ENCODE measurements around the gene COL4A2. TPM values are rescaled to one million over a fixed set of nuclear protein-coding genes. Genes with fewer than 3 reads are reported as not detected.

Gene COL4A2
- polyA plus RNA-seq, 1 experiment = 886 TPM

GRCh38 chr13:110516500-110516899 lies 209.4 kb downstream of the COL4A2 start:
- ChIA-PET CTCF (no interaction called here), POLR2A (no interaction called here)
- no peak for DNase-seq (ENCODE audit: low read depth)
- peaks cover 16% of the 10 kb centered on the region for H3K36me3 ChIP-seq (ENCODE audit: control insufficient read depth, insufficient read depth, low read length)
- no peak for TF ChIP-seq CTCF (IDR thresholded peaks at IDR 0.05; ENCODE audit: insufficient read depth, low read depth, low read length)
- H3K4me3 ChIP-seq (ENCODE audit: low read depth, low read length) = no peak overlapping the region
- no peaks in the 10 kb centered on the region for H3K27me3 ChIP-seq (ENCODE audit: control insufficient read depth, insufficient read depth, low read length)

- Histone ChIP-seq H3K4me3 (ENCODE audit: low read depth, low read length) (no peak overlapping the region), H3K27me3 (ENCODE audit: control insufficient read depth, insufficient read depth, low read length) (no peaks in the 10 kb centered on the region), H3K36me3 (ENCODE audit: control insufficient read depth, insufficient read depth, low read length) (peaks cover 8% of the 10 kb centered on the region)
- no peak for DNase-seq (ENCODE audit: low read depth)
- TF ChIP-seq CTCF (IDR thresholded peaks at IDR 0.05; ENCODE audit: insufficient read depth, low read depth, low read length) = no peak
- ChIA-PET CTCF (interaction anchor here (1.1 kb wide), 1 partner anchor 15 kb away, joined by 3 read pairs; no protein-coding TSS in a partner anchor), POLR2A (no interaction called here)
Measured at GRCh38 chr13:110517505-110518225, 210.6 kb downstream of the COL4A2 start.

GRCh38 chr13:110518226-110518525 lies 211.1 kb downstream of the COL4A2 start:
- CTCF ChIA-PET = no interaction called here
- no peak for TF ChIP-seq CTCF (IDR thresholded peaks at IDR 0.05; ENCODE audit: insufficient read depth, low read depth, low read length)
- POLR2A ChIA-PET = no interaction called here
- no peak for DNase-seq (ENCODE audit: low read depth)
- H3K36me3 ChIP-seq (ENCODE audit: control insufficient read depth, insufficient read depth, low read length) = peaks cover 6% of the 10 kb centered on the region
- H3K4me3 ChIP-seq (ENCODE audit: low read depth, low read length) = no peak overlapping the region
- H3K27me3 ChIP-seq (ENCODE audit: control insufficient read depth, insufficient read depth, low read length) = no peaks in the 10 kb centered on the region

GRCh38 chr13:110518571-110518970 lies 211.5 kb downstream of the COL4A2 start:
- TF ChIP-seq CTCF (IDR thresholded peaks at IDR 0.05; ENCODE audit: insufficient read depth, low read depth, low read length) = no peak
- H3K27me3 ChIP-seq (ENCODE audit: control insufficient read depth, insufficient read depth, low read length) = no peaks in the 10 kb centered on the region
- H3K4me3 ChIP-seq (ENCODE audit: low read depth, low read length) = no peak overlapping the region
- ChIA-PET CTCF (interaction anchor here (0.6 kb wide), 1 partner anchor 52 kb away, joined by 3 read pairs; no protein-coding TSS in a partner anchor), POLR2A (no interaction called here)
- peaks cover 6% of the 10 kb centered on the region for H3K36me3 ChIP-seq (ENCODE audit: control insufficient read depth, insufficient read depth, low read length)
- no peak for DNase-seq (ENCODE audit: low read depth)

- H3K36me3 ChIP-seq (ENCODE audit: control insufficient read depth, insufficient read depth, low read length) = peaks cover 5% of the 10 kb centered on the region
- no peak for DNase-seq (ENCODE audit: low read depth)
- H3K27me3 ChIP-seq (ENCODE audit: control insufficient read depth, insufficient read depth, low read length) = no peaks in the 10 kb centered on the region
- no peak for TF ChIP-seq CTCF (IDR thresholded peaks at IDR 0.05; ENCODE audit: insufficient read depth, low read depth, low read length)
- no peak overlapping the region for H3K4me3 ChIP-seq (ENCODE audit: low read depth, low read length)
- ChIA-PET POLR2A (no interaction called here), CTCF (interaction anchor here (0.6 to 1.2 kb wide), 2 partner anchors 15 to 51 kb away, joined by 3 read pairs; no protein-coding TSS in a partner anchor)
Measured at GRCh38 chr13:110519046-110519445, 212.0 kb downstream of the COL4A2 start.
